ENCODE results near the gene OR51E1. TPM values are rescaled to one million over a fixed set of nuclear protein-coding genes. Genes with fewer than 3 reads are reported as not detected.

Gene OR51E1
- total and polyA plus RNA-seq, 2 donors (not counting 1 experiment from before 2014, with no cell fraction given): not detected

DNA sequence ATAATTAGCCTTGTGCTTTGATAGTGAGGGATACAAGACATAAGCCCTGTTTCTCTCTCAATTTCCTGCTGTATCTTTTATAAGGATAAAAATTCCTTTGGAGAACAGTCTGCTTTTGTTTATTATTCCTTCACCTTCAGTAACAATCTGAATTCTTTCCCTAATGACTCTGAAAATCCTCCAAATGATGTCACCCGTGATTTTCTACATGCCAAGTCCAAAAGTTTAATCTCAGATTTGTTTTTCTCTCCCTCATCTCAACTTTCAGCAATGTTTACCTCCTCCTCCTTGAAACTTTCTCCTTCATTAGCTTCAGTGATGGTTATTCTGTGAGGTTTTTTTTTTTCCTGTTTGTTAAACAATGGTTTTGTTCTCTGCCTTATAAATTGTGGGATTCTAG, 51.7 kb downstream of the OR51E1 start:
- Mint-ChIP-seq H3K27ac (no peak overlapping the region), H3K4me3 (no peak overlapping the region), H3K9me3 (ENCODE audit: insufficient read depth) (no peaks in the 10 kb centered on the region), H3K27me3 (peaks cover 13% of the 10 kb centered on the region), H3K4me1 (no peaks in the 10 kb centered on the region)
- TF ChIP-seq EZH2 (IDR thresholded peaks at IDR 0.05; ENCODE audit: borderline replicate concordance, insufficient read depth, low read depth, low read length, poor library complexity, severe bottlenecking): no peak
- TF ChIP-seq, protein P1, sequence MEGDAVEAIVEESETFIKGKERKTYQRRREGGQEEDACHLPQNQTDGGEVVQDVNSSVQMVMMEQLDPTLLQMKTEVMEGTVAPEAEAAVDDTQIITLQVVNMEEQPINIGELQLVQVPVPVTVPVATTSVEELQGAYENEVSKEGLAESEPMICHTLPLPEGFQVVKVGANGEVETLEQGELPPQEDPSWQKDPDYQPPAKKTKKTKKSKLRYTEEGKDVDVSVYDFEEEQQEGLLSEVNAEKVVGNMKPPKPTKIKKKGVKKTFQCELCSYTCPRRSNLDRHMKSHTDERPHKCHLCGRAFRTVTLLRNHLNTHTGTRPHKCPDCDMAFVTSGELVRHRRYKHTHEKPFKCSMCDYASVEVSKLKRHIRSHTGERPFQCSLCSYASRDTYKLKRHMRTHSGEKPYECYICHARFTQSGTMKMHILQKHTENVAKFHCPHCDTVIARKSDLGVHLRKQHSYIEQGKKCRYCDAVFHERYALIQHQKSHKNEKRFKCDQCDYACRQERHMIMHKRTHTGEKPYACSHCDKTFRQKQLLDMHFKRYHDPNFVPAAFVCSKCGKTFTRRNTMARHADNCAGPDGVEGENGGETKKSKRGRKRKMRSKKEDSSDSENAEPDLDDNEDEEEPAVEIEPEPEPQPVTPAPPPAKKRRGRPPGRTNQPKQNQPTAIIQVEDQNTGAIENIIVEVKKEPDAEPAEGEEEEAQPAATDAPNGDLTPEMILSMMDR (IDR thresholded peaks at IDR 0.05): no peak
- H3K4me3 ChIP-seq (ENCODE audit: control extremely low read depth in 1 of 5, extremely low read depth in 1 of 5, insufficient read depth in 1 of 5, low read depth in 2 of 5, low read length in 4 of 5): no peak overlapping the region
- H3K27me3 ChIP-seq (replicated peaks in 1 of 4; ENCODE audit: control extremely low read depth in 1 of 4, control insufficient read depth in 3 of 4, insufficient read depth in 4 of 4, low read length in 3 of 4): no peaks in the 10 kb centered on the region
- H3K79me2 ChIP-seq (ENCODE audit: control insufficient read depth, insufficient read depth, low read length): no peaks in the 10 kb centered on the region
- H3K9me3 ChIP-seq (ENCODE audit: control extremely low read depth in 1 of 3, control insufficient read depth in 2 of 3, insufficient read depth in 1 of 3, low read length in 2 of 3): no peaks in the 10 kb centered on the region
- H3K4me1 ChIP-seq (ENCODE audit: control insufficient read depth in 2 of 2, insufficient read depth in 2 of 2, low read length in 2 of 2): no peaks in the 10 kb centered on the region
- H3K4me2 ChIP-seq (replicated peaks; ENCODE audit: low read depth, low read length, poor library complexity, severe bottlenecking): no peak overlapping the region
- ATAC-seq (ENCODE audit: low read depth): no peak
- intact Hi-C loops (cut with micrococcal nuclease): no loop called here
- POLR2A ChIA-PET: no interaction called here
- H3K9ac ChIP-seq (ENCODE audit: low read length): no peak overlapping the region
- WGBS (ENCODE audit: insufficient coverage): no CpG with 5 or more reads among the region's 1 CpG
- no peaks in the 10 kb centered on the region for H3K36me3 ChIP-seq (replicated peaks in 1 of 2; ENCODE audit: control extremely low read depth in 1 of 2, control insufficient read depth in 1 of 2, extremely low read depth in 1 of 2, insufficient read depth in 2 of 2, low read length in 1 of 2)
- H2AFZ ChIP-seq (ENCODE audit: insufficient read depth, low read depth, low read length, poor library complexity, severe bottlenecking): no peak overlapping the region
- no peak overlapping the region for H3K27ac ChIP-seq (ENCODE audit: low read length in 2 of 2)
- no peak for DNase-seq
- no peaks in the 10 kb centered on the region for H4K20me1 ChIP-seq (ENCODE audit: control insufficient read depth, insufficient read depth, low read length, poor library complexity, severe bottlenecking)
- CTCF ChIA-PET: no interaction called here

DNA sequence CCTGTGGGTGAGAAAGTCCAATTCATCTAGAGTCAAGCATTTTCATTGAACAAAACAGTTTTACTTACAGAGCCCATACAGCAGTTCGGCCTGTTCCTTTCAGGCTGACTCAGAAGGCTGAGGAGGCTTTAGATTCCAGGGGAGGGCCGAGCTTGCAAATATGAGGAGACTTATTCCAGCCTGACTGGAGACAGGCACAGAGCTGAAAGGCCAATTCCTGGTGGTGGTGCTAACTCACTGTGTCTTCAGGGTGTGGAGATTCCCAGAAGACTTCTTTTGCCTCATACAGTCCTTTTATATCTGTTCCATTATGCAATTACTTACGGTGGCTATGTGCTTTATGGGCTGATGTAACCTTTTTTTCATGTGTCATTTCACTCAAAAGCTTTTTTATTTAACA, 53.8 kb downstream of the OR51E1 start, which contains the start of gene OR51E2:
TSS of gene OR51E2 (minus strand) at position 269 of the 400 bp plus-strand sequence. CDS start 15,142 bp downstream, outside the sequence.
- H3K4me3 ChIP-seq (ENCODE audit: control extremely low read depth in 1 of 5, extremely low read depth in 1 of 5, insufficient read depth in 1 of 5, low read depth in 2 of 5, low read length in 4 of 5): no peak within 1 kb of the TSS
- H3K4me1 ChIP-seq (ENCODE audit: control insufficient read depth in 2 of 2, insufficient read depth in 2 of 2, low read length in 2 of 2): no peaks in the 10 kb centered on the region
- H2AFZ ChIP-seq (ENCODE audit: insufficient read depth, low read depth, low read length, poor library complexity, severe bottlenecking): no peak within 1 kb of the TSS
- no peaks in the 10 kb centered on the region for H3K27me3 ChIP-seq (replicated peaks in 1 of 4; ENCODE audit: control extremely low read depth in 1 of 4, control insufficient read depth in 3 of 4, insufficient read depth in 4 of 4, low read length in 3 of 4)
- no peaks in the 10 kb centered on the region for H4K20me1 ChIP-seq (ENCODE audit: control insufficient read depth, insufficient read depth, low read length, poor library complexity, severe bottlenecking)
- ATAC-seq (ENCODE audit: low read depth) (no peak), DNase-seq (no peak)
- no peaks in the 10 kb centered on the region for H3K79me2 ChIP-seq (ENCODE audit: control insufficient read depth, insufficient read depth, low read length)
- no peak within 1 kb of the TSS for H3K9ac ChIP-seq (ENCODE audit: low read length)
- 75% methylated on average over 1 of the region's 3 CpGs for WGBS (ENCODE audit: insufficient coverage)
- no peak within 1 kb of the TSS for H3K27ac ChIP-seq (ENCODE audit: low read length in 2 of 2)
- Mint-ChIP-seq H3K4me3 (no peak within 1 kb of the TSS), H3K4me1 (no peaks in the 10 kb centered on the region), H3K27me3 (peaks cover 3% of the 10 kb centered on the region), H3K9me3 (ENCODE audit: insufficient read depth) (no peaks in the 10 kb centered on the region), H3K27ac (no peak within 1 kb of the TSS)
- ChIA-PET CTCF (no interaction called here), POLR2A (no interaction called here)
- TF ChIP-seq, protein P1 (IDR thresholded peaks at IDR 0.05): no peak
- TF ChIP-seq EZH2 (IDR thresholded peaks at IDR 0.05; ENCODE audit: borderline replicate concordance, insufficient read depth, low read depth, low read length, poor library complexity, severe bottlenecking): no peak
- intact Hi-C loops (cut with micrococcal nuclease): no loop called here
- no peak within 1 kb of the TSS for H3K4me2 ChIP-seq (replicated peaks; ENCODE audit: low read depth, low read length, poor library complexity, severe bottlenecking)
- H3K9me3 ChIP-seq (ENCODE audit: control extremely low read depth in 1 of 3, control insufficient read depth in 2 of 3, insufficient read depth in 1 of 3, low read length in 2 of 3): no peaks in the 10 kb centered on the region
- no peaks in the 10 kb centered on the region for H3K36me3 ChIP-seq (replicated peaks in 1 of 2; ENCODE audit: control extremely low read depth in 1 of 2, control insufficient read depth in 1 of 2, extremely low read depth in 1 of 2, insufficient read depth in 2 of 2, low read length in 1 of 2)

All from B cell (primary cell).